DND-41 (cell line): ENCODE results near the gene SLC9C2.
"Not testable (repeated sequence)": the region's sequence is repeated elsewhere in the genome, so short reads cannot be mapped to it uniquely, and the experiment has no call there.

Source experiments
- ATAC-seq: fragments of 200-7000 bp; cut with Tn5 transposase; 3 replicates; pipeline ENCODE4 v1.9.1; 2021; ENCODE audit warnings: low read depth; ENCODE audit not compliant: insufficient read depth
- DNase-seq: peaks from one replicate; pipeline ENCODE4 v3.0.0-alpha.2; 2020
- H2AFZ ChIP-seq: 2 replicates; pipeline ENCODE4 v1.6.0; 2012; ENCODE audit warnings: low read depth, low read length
- H3K27ac ChIP-seq: 2 replicates; pipeline ENCODE4 v1.5.1; 2012; ENCODE audit warnings: low read length, inconsistent platforms
- H3K27me3 ChIP-seq: fragments of 200-600 bp; sonication (generic); 2 replicates; pipeline ENCODE4 v1.6.0; 2012; ENCODE audit warnings: low read length, mild to moderate bottlenecking, inconsistent platforms; ENCODE audit not compliant: insufficient read depth, poor library complexity
- H3K36me3 ChIP-seq: 2 replicates; pipeline ENCODE4 v1.5.1; 2012; ENCODE audit warnings: low read length, inconsistent platforms; ENCODE audit not compliant: insufficient read depth
- H3K4me1 ChIP-seq: 2 replicates; pipeline ENCODE4 v1.5.1; 2012; ENCODE audit warnings: mild to moderate bottlenecking, low read length; ENCODE audit not compliant: insufficient read depth
- H3K4me2 ChIP-seq: 2 replicates; pipeline ENCODE4 v1.6.0; 2012; ENCODE audit warnings: mild to moderate bottlenecking, moderate library complexity, low read length, inconsistent platforms; ENCODE audit not compliant: insufficient read depth
- H3K4me3 ChIP-seq, 2 experiments: fragments of 200-600 bp in 1 of 2; shearing (Covaris generic) in 1 of 2; 2 replicates each; pipeline ENCODE4 v1.5.1; 2012 to 2016; ENCODE audit warnings: inconsistent platforms in 2 of 2, low read length in 2 of 2, mild to moderate bottlenecking in 2 of 2, low read depth in 1 of 2, moderate library complexity in 1 of 2
- H3K79me2 ChIP-seq: 2 replicates; pipeline ENCODE4 v1.6.0; 2012; ENCODE audit warnings: low read length, inconsistent platforms; ENCODE audit not compliant: insufficient read depth
- H3K9ac ChIP-seq: 2 replicates; pipeline ENCODE4 v1.6.0; 2012; ENCODE audit warnings: low read depth, mild to moderate bottlenecking, inconsistent platforms, low read length, moderate library complexity
- H3K9me3 ChIP-seq: 2 replicates; pipeline ENCODE4 v1.5.1; 2012; ENCODE audit warnings: low read length, moderate library complexity, mild to moderate bottlenecking, inconsistent platforms; ENCODE audit not compliant: insufficient read depth, severe bottlenecking
- H4K20me1 ChIP-seq: 2 replicates; pipeline ENCODE4 v1.6.0; 2012; ENCODE audit warnings: low read length; ENCODE audit not compliant: insufficient read depth
- CTCF ChIP-seq: IDR thresholded peaks from 2 replicates; pipeline ENCODE4 v1.5.1; 2012; ENCODE audit warnings: borderline replicate concordance, low read length, moderate library complexity, mild to moderate bottlenecking; ENCODE audit not compliant: poor library complexity, severe bottlenecking; ENCODE audit errors: extremely low read depth
- EZH2 ChIP-seq: IDR thresholded peaks from 3 replicates; pipeline ENCODE4 v1.6.1; 2012; ENCODE audit warnings: borderline replicate concordance, low read depth, mild to moderate bottlenecking, moderate library complexity, low read length, inconsistent platforms; ENCODE audit not compliant: severe bottlenecking

SLC9C2 gene

GRCh38 chr1:173502104-173502503 lies 100.8 kb downstream of the SLC9C2 start:
- DNase-seq (no peak), ATAC-seq (no peak)
- Histone ChIP-seq H3K9me3 (peaks cover 5% of the 10 kb centered on the region), H3K9ac (no peak overlapping the region), H3K4me2 (no peak overlapping the region), H3K4me1 (no peaks in the 10 kb centered on the region), H3K4me3 (no peak overlapping the region), H3K27me3 (no peaks in the 10 kb centered on the region), H2AFZ (no peak overlapping the region), H3K36me3 (no peaks in the 10 kb centered on the region), H3K27ac (no peak overlapping the region), H4K20me1 (no peaks in the 10 kb centered on the region), H3K79me2 (no peaks in the 10 kb centered on the region)
- no peak for TF ChIP-seq CTCF
- TF ChIP-seq EZH2: no peak

- Histone ChIP-seq H3K4me3 (no peak overlapping the region), H3K4me2 (no peak overlapping the region), H3K4me1 (no peaks in the 10 kb centered on the region), H3K79me2 (no peaks in the 10 kb centered on the region), H4K20me1 (no peaks in the 10 kb centered on the region), H3K9me3 (peaks cover 24% of the 10 kb centered on the region), H3K36me3 (no peaks in the 10 kb centered on the region), H2AFZ (no peak overlapping the region), H3K27ac (no peak overlapping the region), H3K9ac (no peak overlapping the region), H3K27me3 (no peaks in the 10 kb centered on the region)
- TF ChIP-seq EZH2 (no peak), CTCF (no peak)
- ATAC-seq: no peak
- DNase-seq: no peak
Observed at GRCh38 chr1:173499729-173500128, 103.1 kb downstream of the SLC9C2 start.

- Histone ChIP-seq H3K9ac (no peak overlapping the region), H3K4me1 (no peaks in the 10 kb centered on the region), H3K4me2 (no peak overlapping the region), H2AFZ (no peak overlapping the region), H4K20me1 (no peaks in the 10 kb centered on the region), H3K27ac (no peak overlapping the region), H3K27me3 (no peaks in the 10 kb centered on the region), H3K4me3 (no peak overlapping the region), H3K9me3 (peaks cover 24% of the 10 kb centered on the region), H3K36me3 (no peaks in the 10 kb centered on the region), H3K79me2 (no peaks in the 10 kb centered on the region)
- TF ChIP-seq EZH2 (no peak), CTCF (no peak)
- no peak for ATAC-seq
- no peak for DNase-seq
Observed at GRCh38 chr1:173496757-173497320, 106.0 kb downstream of the SLC9C2 start.

- no peak for TF ChIP-seq EZH2
- TF ChIP-seq CTCF: no peak
- no peaks in the 10 kb centered on the region for H3K27me3 ChIP-seq
- H2AFZ ChIP-seq: no peak overlapping the region
- no peaks in the 10 kb centered on the region for H4K20me1 ChIP-seq
- no peak overlapping the region for H3K4me2 ChIP-seq
- no peaks in the 10 kb centered on the region for H3K79me2 ChIP-seq
- H3K36me3 ChIP-seq: no peaks in the 10 kb centered on the region
- no peak overlapping the region for H3K4me3 ChIP-seq
- no peak for ATAC-seq
- H3K9me3 ChIP-seq: peaks cover 24% of the 10 kb centered on the region
- DNase-seq: no peak
- no peaks in the 10 kb centered on the region for H3K4me1 ChIP-seq
- H3K27ac ChIP-seq: no peak overlapping the region
- H3K9ac ChIP-seq: no peak overlapping the region
Observed at GRCh38 chr1:173495609-173496267, 107.1 kb downstream of the SLC9C2 start.

- not testable (repeated sequence) for H3K79me2 ChIP-seq, H3K27ac ChIP-seq, H4K20me1 ChIP-seq, ATAC-seq, H3K4me3 ChIP-seq, H2AFZ ChIP-seq, H3K4me1 ChIP-seq, DNase-seq, H3K9ac ChIP-seq, H3K4me2 ChIP-seq, H3K27me3 ChIP-seq
- peaks cover 13% of the 10 kb centered on the region; the same call in 1 of the 2 replicates for H3K36me3 ChIP-seq
- peaks cover 24% of the 10 kb centered on the region for H3K9me3 ChIP-seq
Observed at GRCh38 chr1:173493125-173493524, 109.7 kb downstream of the SLC9C2 start.
